K562 (cell line): Measurements from ENCODE around the gene PLA2G2C. TPM values are rescaled to one million over a fixed set of nuclear protein-coding genes. Genes with fewer than 3 reads are reported as not detected.

Experiments used
- ATAC-seq: fragments of 200-7000 bp; cut with Tn5 transposase; 3 replicates; pipeline ENCODE4 v1.9.1; 2020; ENCODE audit warnings: moderate library complexity
- BruUV-seq: library from RNA; stranded (reverse); fragments of 400-500 nt; replicated peaks from 2 replicates; lab custom pipeline; 2021; lab: Mats Ljungman, UMichigan
- CTCF ChIA-PET: fragments of 300-600 bp; formaldehyde crosslinking; extraction: SDS; loops from one replicate; lab custom pipeline; 2021; ENCODE audit warnings: low intra/inter-chr PET ratio; lab: Yijun Ruan, JAX
- POLR2A ChIA-PET: fragments of 300-600, 350-650 bp; sonication (Branson Sonifier 250); formaldehyde crosslinking; extraction: SDS; loops from one replicate; lab custom pipeline; 2021; ENCODE audit warnings: antibody characterized with exemption, inconsistent platforms; lab: Yijun Ruan, JAX
- DNase-seq, 4 experiments: peaks; one replicate each; pipeline versions ENCODE4 v3.0.0 to v3.0.0-alpha.2; 2011 to 2018; ENCODE audit warnings: low spot score in 3 of 4, mixed read lengths in 3 of 4; ENCODE audit errors: extremely low read depth in 1 of 4
- FAIRE-seq: peaks from 2 replicates; lab custom pipeline; 2011; peaks lifted over from hg19 to GRCh38; lab: Jason Lieb, UNC
- H2AFZ ChIP-seq: 2 replicates; pipeline ENCODE4 v1.6.0; 2011; ENCODE audit warnings: low read depth, low read length, control low read depth, inconsistent platforms
- H3K27ac ChIP-seq: fragments of 200-600 bp; 3 replicates; pipeline ENCODE4 v1.8.0; 2011; ENCODE audit warnings: low read depth, mild to moderate bottlenecking, control low read depth, inconsistent platforms, low read length, moderate library complexity, mixed read lengths; ENCODE audit errors: extremely low read depth
- H3K27me3 ChIP-seq, 2 experiments: fragments of 300-600 bp in 1 of 2; 2 replicates in 1 of 2; 3 replicates in 1 of 2; pipeline versions ENCODE4 v1.6.0 to v1.8.0; 2011; ENCODE audit warnings: inconsistent platforms in 2 of 2, low read length in 2 of 2, mild to moderate bottlenecking in 1 of 2, mixed read lengths in 1 of 2, moderate library complexity in 1 of 2; ENCODE audit not compliant: control insufficient read depth in 2 of 2, insufficient read depth in 2 of 2
- H3K36me3 ChIP-seq: fragments of 300-600 bp; 3 replicates; pipeline ENCODE4 v1.8.0; 2011; ENCODE audit warnings: mild to moderate bottlenecking, low read length, inconsistent platforms; ENCODE audit not compliant: control insufficient read depth, insufficient read depth
- H3K4me1 ChIP-seq, 2 experiments: fragments of 200-600 bp in 1 of 2; replicated peaks in 1 of 2; 2 replicates in 1 of 2; 3 replicates in 1 of 2; pipeline versions ENCODE4 v1.5.1 to v1.8.0; 2011; ENCODE audit warnings: inconsistent platforms in 2 of 2, low read length in 2 of 2, mild to moderate bottlenecking in 1 of 2, mixed read lengths in 1 of 2, moderate library complexity in 1 of 2; ENCODE audit not compliant: control insufficient read depth in 2 of 2, insufficient read depth in 2 of 2
- H3K4me2 ChIP-seq: 2 replicates; pipeline ENCODE4 v1.6.1; 2011; ENCODE audit warnings: low read length, control low read depth, inconsistent platforms, mixed read lengths; ENCODE audit not compliant: insufficient read depth
- H3K4me3 ChIP-seq: fragments of 200-600 bp; sonication (generic), shearing (Covaris generic); 2 replicates; pipeline ENCODE4 v1.5.1; 2016; ENCODE audit warnings: control low read depth, inconsistent platforms
- H3K79me2 ChIP-seq: fragments of 200-600 bp; 3 replicates; pipeline ENCODE4 v1.8.0; 2011; ENCODE audit warnings: low read length, inconsistent platforms; ENCODE audit not compliant: control insufficient read depth, insufficient read depth
- H3K9ac ChIP-seq, 2 experiments: 2 replicates each; pipeline versions ENCODE4 v1.6.0 to v1.6.1; 2011; ENCODE audit warnings: low read depth in 2 of 2, low read length in 2 of 2, control low read depth in 1 of 2, inconsistent platforms in 1 of 2, mild to moderate bottlenecking in 1 of 2, mixed read lengths in 1 of 2; ENCODE audit not compliant: insufficient read depth in 1 of 2
- H3K9me1 ChIP-seq: one replicate; pipeline ENCODE4 v1.6.0; 2011; ENCODE audit warnings: inconsistent platforms, mild to moderate bottlenecking, low read length, moderate library complexity; ENCODE audit not compliant: control insufficient read depth, insufficient read depth
- H3K9me3 ChIP-seq: replicated peaks from 2 replicates; pipeline ENCODE4 v1.5.1; 2011; ENCODE audit warnings: low read depth, low read length, inconsistent platforms; ENCODE audit not compliant: control insufficient read depth, insufficient read depth
- H4K20me1 ChIP-seq: replicated peaks from 2 replicates; pipeline ENCODE4 v1.6.1; 2011; ENCODE audit warnings: low read length, inconsistent platforms, mixed read lengths; ENCODE audit not compliant: control insufficient read depth, insufficient read depth
- CC2D1A ChIP-seq: fragments of 450-650 bp; IDR thresholded peaks from 2 replicates; pipeline ENCODE4 v1.6.1; 2017; ENCODE audit warnings: mild to moderate bottlenecking
- CTCF ChIP-seq, 3 experiments: IDR thresholded peaks in 2 of 3; conservative IDR thresholded peaks in 1 of 3; 2 replicates each; pipeline ENCODE4 v1.5.1; 2011 to 2012; ENCODE audit warnings: low read length in 3 of 3, mild to moderate bottlenecking in 3 of 3, control low read depth in 2 of 3, improper control_type of control experiment in 1 of 3, inconsistent platforms in 1 of 3, low read depth in 1 of 3, mixed read lengths in 1 of 3, moderate library complexity in 1 of 3; ENCODE audit not compliant: insufficient read depth in 2 of 3
- DACH1 ChIP-seq: fragments of 450-650 bp; IDR thresholded peaks from 2 replicates; pipeline ENCODE4 v1.6.1; 2018; ENCODE audit not compliant: partially characterized antibody
- ELF1 ChIP-seq: fragments of 200-800 bp; sonication (Bioruptor generic); IDR thresholded peaks from 2 replicates; pipeline ENCODE4 v1.6.1; 2016; ENCODE audit warnings: missing genetic modification characterization, missing compliant biosample characterization
- ZNF699 ChIP-seq: fragments of 250-450 bp; sonication (Bioruptor Pico); IDR thresholded peaks from 2 replicates; pipeline ENCODE4 v1.8.0; 2021; ENCODE audit warnings: mild to moderate bottlenecking, moderate library complexity; ENCODE audit not compliant: insufficient replicate concordance
- WGBS: fragments of 100-300 bp; shearing (Covaris generic); methylation state at CpG from one replicate; pipeline ENCODE4 v1.1.6; 2016; ENCODE audit warnings: low coverage, mixed read lengths; ENCODE audit not compliant: insufficient coverage; ENCODE audit errors: missing lambda C conversion rate; 5-methylcytosine and 5-hydroxymethylcytosine counted together
- in situ Hi-C: fragments of 300-500 bp; cut with MboI; formaldehyde crosslinking; loops from 4 replicates; pipeline ENCODE4 v1.15.0; 2018; ENCODE audit warnings: inconsistent platforms, mixed read lengths
- intact Hi-C: fragments of 100-400 bp; cut with micrococcal nuclease; formaldehyde crosslinking; loops from 2 replicates; pipeline ENCODE4 v1.14.2; 2022
- polyA plus RNA-seq, 8 experiments: library from polyadenylated mRNA; depleted of rRNA in 4 of 8; stranded (reverse) in 5 of 8; unstranded in 3 of 8; fragments of >200 nt; fragmentation: Nextera tagmentation in 2 of 8; fragmentation: Illumina TruSeq in 1 of 8; extraction: Ambion mirVana in 2 of 8; extraction: Trizol in 1 of 8; gene quantifications; 2 replicates each; pipeline versions ENCODE4 v1.2.1 to v1.2.3, GENCODE V29; 2011 to 2014; ENCODE audit warnings: inconsistent platforms in 1 of 8, missing spikeins in 1 of 8
- total RNA-seq, 7 experiments: library from RNA; depleted of rRNA in 6 of 7; stranded (reverse); fragments of >200 nt in 6 of 7; fragmentation: Illumina TruSeq in 2 of 7; extraction: Trizol in 2 of 7; gene quantifications; 2 replicates each; pipeline versions ENCODE4 v1.2.1 to v1.2.3, GENCODE V29; 2011 to 2021; ENCODE audit warnings: low replicate concordance in 1 of 7

Gene PLA2G2C
- total and polyA plus RNA-seq, 9 of the 15 experiments (the other 6 are each of a cell fraction or from before 2014, with no cell fraction given) = 0.14 to 0.49 (median 0.21) TPM

GRCh38 chr1:20115479-20115878, 70.8 kb downstream of the PLA2G2C start:
- Histone ChIP-seq H3K9me3 (no peaks in the 10 kb centered on the region), H3K4me3 (no peak overlapping the region), H4K20me1 (peaks cover 3% of the 10 kb centered on the region; the same call in 1 of the 2 replicates), H3K27ac (no peak overlapping the region), H3K79me2 (no peaks in the 10 kb centered on the region), H3K9me1 (no peaks in the 10 kb centered on the region), H3K27me3 (peaks cover 35 to 74% of the 10 kb centered on the region in 2 experiments), H3K36me3 (no peaks in the 10 kb centered on the region), H3K4me2 (no peak overlapping the region), H3K9ac (no peak overlapping the region), H2AFZ (no peak overlapping the region), H3K4me1 (no peaks in the 10 kb centered on the region)
- CTCF ChIA-PET = no interaction called here
- FAIRE-seq (no peak), ATAC-seq (0 out of 3 replicates have a peak, but pooled peaks have one; percentile 32), DNase-seq (no peak)
- TF ChIP-seq ZNF699 (CRISPR knock-in tag) = no peak
- no peak for TF ChIP-seq DACH1
- 0 out of 6 replicates have a peak, but pooled peaks of 1 of the 3 experiments have one; percentile 16 for TF ChIP-seq CTCF (IDR thresholded peaks at IDR 0.05 in 2 of 3, conservative IDR thresholded peaks at IDR 0.05 in 1 of 3; ENCODE audit: insufficient read depth in 2 of 3, low read depth in 1 of 3, low read length in 3 of 3)
- TF ChIP-seq ELF1 (tag) = no peak
- no peak for TF ChIP-seq CC2D1A
- POLR2A ChIA-PET = interaction anchor here (1.3 kb wide), 1 partner anchor 9 kb away, joined by 4 read pairs; no protein-coding TSS in a partner anchor
- BruUV-seq = no TSS peak
- intact Hi-C loops = no loop called here
- WGBS = 8% methylated on average over 4 of the region's 4 CpGs
- in situ Hi-C loops = no loop called here
